GM12801 (cell line): ENCODE measurements around the gene PTH1R.

Experiments
- TF ChIP-seq, protein P1 (sequence below): IDR thresholded peaks from one replicate; pipeline ENCODE4 v1.5.1; 2011; ENCODE audit warnings: control low read depth; ENCODE audit not compliant: insufficient read length; ENCODE audit errors: extremely low read depth

PTH1R gene

DNA sequence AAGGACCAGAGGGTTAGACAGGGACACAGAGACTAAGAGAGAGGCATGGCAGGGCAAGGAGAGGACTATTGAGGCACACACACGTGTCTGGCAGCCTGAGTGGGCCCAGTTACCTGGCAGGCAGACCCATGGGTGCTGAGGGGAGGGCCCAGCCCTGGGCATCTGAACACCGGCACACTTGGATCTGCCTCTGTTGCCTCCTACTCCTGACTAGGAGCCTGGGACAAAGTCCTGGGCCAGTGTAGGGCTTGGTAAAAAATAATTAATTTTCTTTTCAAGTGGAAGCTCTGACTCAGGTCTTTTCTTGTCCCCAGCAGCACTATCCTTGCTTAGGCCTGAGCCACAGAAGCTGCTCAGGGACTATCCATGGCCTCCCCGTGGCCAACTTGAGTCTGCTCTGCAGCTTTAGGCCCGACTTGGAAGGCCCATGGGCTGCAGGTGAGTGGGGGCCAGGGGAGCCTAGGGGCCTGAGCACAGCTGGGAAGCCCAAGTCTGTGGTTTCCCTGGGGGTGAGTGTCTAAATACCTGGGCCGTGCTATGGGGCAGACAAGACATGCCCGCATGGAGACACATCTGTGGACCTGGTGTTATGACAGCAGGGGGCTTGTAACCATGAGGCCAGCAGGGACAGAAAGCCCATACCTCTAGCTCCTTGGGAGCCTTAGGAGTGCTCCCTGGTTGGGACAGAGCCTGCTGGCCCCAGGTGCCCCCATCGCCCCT is at the start of gene PTH1R:
Gene PTH1R (plus strand): TSS at position 316 of the 720 bp plus-strand sequence. CDS start 5,839 bp downstream, outside the sequence.
- TF ChIP-seq, protein P1, sequence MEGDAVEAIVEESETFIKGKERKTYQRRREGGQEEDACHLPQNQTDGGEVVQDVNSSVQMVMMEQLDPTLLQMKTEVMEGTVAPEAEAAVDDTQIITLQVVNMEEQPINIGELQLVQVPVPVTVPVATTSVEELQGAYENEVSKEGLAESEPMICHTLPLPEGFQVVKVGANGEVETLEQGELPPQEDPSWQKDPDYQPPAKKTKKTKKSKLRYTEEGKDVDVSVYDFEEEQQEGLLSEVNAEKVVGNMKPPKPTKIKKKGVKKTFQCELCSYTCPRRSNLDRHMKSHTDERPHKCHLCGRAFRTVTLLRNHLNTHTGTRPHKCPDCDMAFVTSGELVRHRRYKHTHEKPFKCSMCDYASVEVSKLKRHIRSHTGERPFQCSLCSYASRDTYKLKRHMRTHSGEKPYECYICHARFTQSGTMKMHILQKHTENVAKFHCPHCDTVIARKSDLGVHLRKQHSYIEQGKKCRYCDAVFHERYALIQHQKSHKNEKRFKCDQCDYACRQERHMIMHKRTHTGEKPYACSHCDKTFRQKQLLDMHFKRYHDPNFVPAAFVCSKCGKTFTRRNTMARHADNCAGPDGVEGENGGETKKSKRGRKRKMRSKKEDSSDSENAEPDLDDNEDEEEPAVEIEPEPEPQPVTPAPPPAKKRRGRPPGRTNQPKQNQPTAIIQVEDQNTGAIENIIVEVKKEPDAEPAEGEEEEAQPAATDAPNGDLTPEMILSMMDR = no peak

DNA sequence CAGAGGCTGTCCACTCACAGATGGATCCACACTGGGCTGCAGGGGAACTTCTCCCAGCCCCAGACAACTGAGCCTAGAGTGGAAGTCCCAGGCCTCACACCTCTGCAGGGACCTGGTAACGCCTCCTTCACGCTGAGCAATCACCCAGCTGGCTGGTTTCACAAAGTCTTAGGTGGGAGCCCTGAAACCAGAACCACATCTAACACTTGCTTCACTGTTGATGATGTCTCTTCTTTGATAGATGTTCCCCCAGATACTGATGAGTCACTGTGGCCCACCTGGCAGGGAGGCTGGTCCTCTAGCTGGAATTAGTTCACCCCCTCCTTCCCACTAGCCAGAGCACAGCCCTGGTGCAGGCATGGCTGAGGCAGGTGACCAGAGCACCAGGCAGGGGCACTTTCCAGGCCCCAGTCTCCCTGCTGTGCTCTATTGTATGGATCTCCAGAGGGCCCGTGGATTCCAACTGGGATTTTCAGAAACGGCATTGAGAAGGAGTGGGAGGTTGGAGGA is 47.8 kb upstream of the PTH1R start:
- TF ChIP-seq, protein P1 = no peak

- TF ChIP-seq, protein P1 = no peak
These were observed 46.7 kb upstream of the PTH1R start for GRCh38 chr3:46830801-46831200.

GRCh38 chr3:46831316-46831715 is 46.2 kb upstream of the PTH1R start:
- TF ChIP-seq, protein P1 = no peak

- TF ChIP-seq, protein P1 = no peak
These were observed 45.7 kb upstream of the PTH1R start for GRCh38 chr3:46831841-46832240.

GRCh38 chr3:46833346-46834300 is 43.9 kb upstream of the PTH1R start:
- TF ChIP-seq, protein P1 = no peak

DNA sequence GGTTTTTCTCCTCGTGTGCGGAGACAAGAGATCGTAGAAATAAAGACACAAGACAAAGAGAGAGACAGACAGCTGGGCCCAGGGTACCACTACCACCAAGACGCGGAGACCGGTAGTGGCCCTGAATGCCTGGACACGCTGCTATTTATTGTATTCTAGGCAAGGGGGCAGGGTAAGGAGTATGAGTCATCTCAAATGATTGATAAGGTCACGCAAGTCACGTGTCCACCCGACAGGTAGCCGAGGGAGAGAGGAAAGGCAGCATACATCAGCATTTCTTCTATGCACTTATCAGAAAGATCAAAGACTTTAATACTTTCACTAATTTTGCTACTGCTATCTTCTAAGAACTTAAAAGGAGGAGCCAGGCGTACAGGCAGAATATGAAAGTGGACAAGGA is 42.5 kb upstream of the PTH1R start:
- TF ChIP-seq, protein P1 = no peak
